Heart left ventricle (tissue), 13 donors: Measurements from ENCODE around the gene RPGR.

Experiments
- POLR2A ChIP-seq, 2 donors: fragments of 450-650 bp; IDR thresholded peaks; one replicate each; pipeline ENCODE4 v1.6.1; 2017; ENCODE audit warnings: antibody characterized with exemption in 2 of 2, mild to moderate bottlenecking in 2 of 2, moderate library complexity in 2 of 2
- TF ChIP-seq, protein P1 (sequence below), 12 donors: fragments of 200-600 bp; sonication (generic) in 4 of 12; IDR thresholded peaks; one replicate each; pipeline versions ENCODE4 v1.5.0 to v1.8.0; 2018 to 2022; ENCODE audit warnings: antibody characterized with exemption in 12 of 12, mild to moderate bottlenecking in 5 of 12
- donor health status: ischemic (EF 13 %, LVEDD 7.1; RV severe dilation, severe dysfunction).
- donor health status: DM: no; HTN: yes; CAD: no.
- donor health status: DM: no; HTN: no; CAD: no.
- donor health status: ischemic (EF 25% LVEDD 6.9; RV normal size, moderate dysfunction).
- donor health status: ischemic (EF 25% LVEDD 5.7; RV mildly dilated, moderate dysfunction).
- donor health status: ischemic (EF 35%, LVEDD 5.7; RV mildly dilated, moderate dysfunction).
- donor health status: nonischemic (EF 11% LVEDD 7.7; RV severe dilation, severe dysfunction).
- donor health status: DM: yes; HTN: yes; CAD: no.
- donor health status: PGD.
- donor health status: ischemic (EF 29% LVEDD 5.4; RV normal size, mild dysfunction).
- donor health status: nonischemic (EF 23%, LVEDD 6.1; RV moderate dilation, normal function).

DNA sequence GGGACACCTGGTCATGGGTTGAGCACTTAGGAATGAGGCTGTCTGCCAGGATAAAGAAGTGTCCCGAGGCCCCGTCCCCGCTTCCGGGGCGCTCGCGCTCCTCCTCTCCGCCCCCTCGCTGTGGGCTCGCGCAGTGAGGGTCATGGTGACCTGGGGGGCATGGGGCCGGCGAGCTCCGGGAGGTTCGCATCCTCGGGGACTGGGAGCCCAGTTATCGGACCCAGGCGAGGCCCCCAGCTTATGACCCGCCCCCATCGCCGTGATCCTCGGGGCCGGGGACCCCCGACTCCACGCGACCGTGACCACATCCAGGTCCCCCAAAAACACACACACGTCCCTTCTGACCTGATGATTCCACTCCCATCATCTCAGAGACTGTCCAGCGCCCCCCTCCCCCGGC, 71.3 kb downstream of the RPGR start:
- TF ChIP-seq, protein P1, sequence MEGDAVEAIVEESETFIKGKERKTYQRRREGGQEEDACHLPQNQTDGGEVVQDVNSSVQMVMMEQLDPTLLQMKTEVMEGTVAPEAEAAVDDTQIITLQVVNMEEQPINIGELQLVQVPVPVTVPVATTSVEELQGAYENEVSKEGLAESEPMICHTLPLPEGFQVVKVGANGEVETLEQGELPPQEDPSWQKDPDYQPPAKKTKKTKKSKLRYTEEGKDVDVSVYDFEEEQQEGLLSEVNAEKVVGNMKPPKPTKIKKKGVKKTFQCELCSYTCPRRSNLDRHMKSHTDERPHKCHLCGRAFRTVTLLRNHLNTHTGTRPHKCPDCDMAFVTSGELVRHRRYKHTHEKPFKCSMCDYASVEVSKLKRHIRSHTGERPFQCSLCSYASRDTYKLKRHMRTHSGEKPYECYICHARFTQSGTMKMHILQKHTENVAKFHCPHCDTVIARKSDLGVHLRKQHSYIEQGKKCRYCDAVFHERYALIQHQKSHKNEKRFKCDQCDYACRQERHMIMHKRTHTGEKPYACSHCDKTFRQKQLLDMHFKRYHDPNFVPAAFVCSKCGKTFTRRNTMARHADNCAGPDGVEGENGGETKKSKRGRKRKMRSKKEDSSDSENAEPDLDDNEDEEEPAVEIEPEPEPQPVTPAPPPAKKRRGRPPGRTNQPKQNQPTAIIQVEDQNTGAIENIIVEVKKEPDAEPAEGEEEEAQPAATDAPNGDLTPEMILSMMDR (IDR thresholded peaks at IDR 0.05) = no peak
- TF ChIP-seq POLR2A (IDR thresholded peaks at IDR 0.05) = no peak
